Endothelial cell of umbilical vein (primary cell): ENCODE measurements around the gene FAHD1. TPM values are rescaled to one million over a fixed set of nuclear protein-coding genes. Genes with fewer than 3 reads are reported as not detected.

ENCODE experiments used
- BruUV-seq: library from RNA; stranded (reverse); fragments of 400-500 nt; replicated peaks from 2 replicates; lab custom pipeline; 2021; lab: Mats Ljungman, UMichigan
- CTCF ChIA-PET: fragments of 300-600, 350-600 bp; sonication (Branson Sonifier 250); formaldehyde crosslinking; loops from one replicate; lab custom pipeline; 2021; ENCODE audit warnings: antibody characterized with exemption, inconsistent platforms; lab: Charles Lee
- POLR2A ChIA-PET: fragments of 300-600, 350-600 bp; sonication (Branson Sonifier 250); formaldehyde crosslinking; loops from one replicate; lab custom pipeline; 2021; ENCODE audit warnings: antibody characterized with exemption, inconsistent platforms; lab: Charles Lee
- DNase-seq: peaks from one replicate; pipeline ENCODE4 v3.0.0-alpha.2; 2011; ENCODE audit warnings: low read depth, low spot score
- FAIRE-seq: peaks from 2 replicates; lab custom pipeline; 2011; peaks lifted over from hg19 to GRCh38; lab: Jason Lieb, UNC
- H2AFZ ChIP-seq: 2 replicates; pipeline ENCODE4 v1.6.0; 2012; ENCODE audit warnings: low read depth, low read length, control low read depth, inconsistent platforms
- H3K27ac ChIP-seq: 2 replicates; pipeline ENCODE4 v1.5.1; 2011; ENCODE audit warnings: low read depth, mild to moderate bottlenecking, control low read depth, low read length, moderate library complexity; ENCODE audit not compliant: insufficient read depth
- H3K27me3 ChIP-seq, 2 experiments: 2 replicates each; pipeline versions ENCODE4 v1.6.0 to v1.6.1; 2011; ENCODE audit warnings: low read length in 2 of 2, mixed read lengths in 1 of 2; ENCODE audit not compliant: control insufficient read depth in 2 of 2, insufficient read depth in 2 of 2
- H3K36me3 ChIP-seq, 2 experiments: 2 replicates in 1 of 2; 3 replicates in 1 of 2; pipeline ENCODE4 v1.5.1; 2011; ENCODE audit warnings: low read length in 2 of 2, mild to moderate bottlenecking in 1 of 2, moderate library complexity in 1 of 2; ENCODE audit not compliant: control insufficient read depth in 2 of 2, insufficient read depth in 2 of 2; ENCODE audit errors: extremely low read depth in 1 of 2
- H3K4me1 ChIP-seq: 3 replicates; pipeline ENCODE4 v1.5.1; 2011; ENCODE audit warnings: mild to moderate bottlenecking, low read length; ENCODE audit not compliant: control insufficient read depth, insufficient read depth; ENCODE audit errors: extremely low read depth
- H3K4me2 ChIP-seq: 2 replicates; pipeline ENCODE4 v1.6.1; 2011; ENCODE audit warnings: low read length, control low read depth, mixed read lengths; ENCODE audit not compliant: insufficient read depth
- H3K4me3 ChIP-seq, 3 experiments: fragments of 200-600 bp in 1 of 3; sonication (generic), shearing (Covaris generic) in 1 of 3; replicated peaks in 1 of 3; 2 replicates each; pipeline ENCODE4 v1.5.1; 2011 to 2016; ENCODE audit warnings: control low read depth in 3 of 3, low read length in 3 of 3, mild to moderate bottlenecking in 2 of 3, inconsistent platforms in 1 of 3, low read depth in 1 of 3, moderate library complexity in 1 of 3; ENCODE audit not compliant: insufficient read depth in 1 of 3
- H3K79me2 ChIP-seq: 2 replicates; pipeline ENCODE4 v1.6.0; 2012; ENCODE audit warnings: low read length, inconsistent platforms; ENCODE audit not compliant: control insufficient read depth, insufficient read depth
- H3K9ac ChIP-seq: replicated peaks from 2 replicates; pipeline ENCODE3; 2011; ENCODE audit warnings: low read length, control low read depth; ENCODE audit not compliant: insufficient read depth; ENCODE audit errors: extremely low read depth
- H3K9me1 ChIP-seq: replicated peaks from 3 replicates; pipeline ENCODE4 v1.6.0; 2011; ENCODE audit warnings: mild to moderate bottlenecking, low read length; ENCODE audit not compliant: control insufficient read depth, insufficient read depth; ENCODE audit errors: extremely low read depth
- H3K9me3 ChIP-seq: replicated peaks from 2 replicates; pipeline ENCODE4 v1.5.1; 2012; ENCODE audit warnings: low read length, inconsistent platforms; ENCODE audit not compliant: control insufficient read depth, insufficient read depth
- H4K20me1 ChIP-seq: replicated peaks from 2 replicates; pipeline ENCODE3; 2011; ENCODE audit warnings: mild to moderate bottlenecking, low read length; ENCODE audit not compliant: control insufficient read depth, insufficient read depth; ENCODE audit errors: extremely low read depth
- EZH2 ChIP-seq: IDR thresholded peaks from 2 replicates; pipeline ENCODE4 v1.6.1; 2012; ENCODE audit warnings: borderline replicate concordance, low read depth, mild to moderate bottlenecking, moderate library complexity, low read length, inconsistent platforms; ENCODE audit not compliant: severe bottlenecking
- FOS ChIP-seq: IDR thresholded peaks from 2 replicates; pipeline ENCODE4 v1.6.1; 2011; ENCODE audit warnings: mild to moderate bottlenecking, low read length, moderate library complexity, borderline replicate concordance; ENCODE audit not compliant: insufficient read depth
- GATA2 ChIP-seq: IDR thresholded peaks from 2 replicates; pipeline ENCODE4 v1.7.0; 2011; ENCODE audit warnings: low read depth, mild to moderate bottlenecking, moderate library complexity, mixed read lengths, low read length; ENCODE audit not compliant: insufficient read length, insufficient read depth
- JUN ChIP-seq: IDR thresholded peaks from 2 replicates; pipeline ENCODE4 v1.6.1; 2011; ENCODE audit warnings: borderline replicate concordance, low read depth; ENCODE audit not compliant: insufficient read length, insufficient read depth
- MYC ChIP-seq: IDR thresholded peaks from one replicate; pipeline ENCODE4 v1.6.1; 2011; ENCODE audit warnings: mild to moderate bottlenecking, low read depth, low read length
- POLR2A ChIP-seq: IDR thresholded peaks from 2 replicates; pipeline ENCODE4 v1.6.1; 2012; ENCODE audit warnings: low read depth, mild to moderate bottlenecking, control low read depth, low read length
- POLR2AphosphoS5 ChIP-seq: IDR thresholded peaks from 2 replicates; pipeline ENCODE4 v1.6.1; 2012; ENCODE audit warnings: low read depth, mild to moderate bottlenecking, control low read depth, low read length, moderate library complexity; ENCODE audit not compliant: insufficient read depth
- dilution Hi-C: fragments of 300-500 bp; cut with MboI; formaldehyde crosslinking; loops from one replicate; pipeline ENCODE4 v1.15.0; 2019; ENCODE audit warnings: low sequenced_read_pairs; ENCODE audit not compliant: extremely low pct_ligation_motif_present
- intact Hi-C: fragments of 100-400 bp; cut with micrococcal nuclease; formaldehyde crosslinking; loops from one replicate; pipeline ENCODE4 v1.10.0; 2022
- polyA plus RNA-seq, 4 experiments: library from polyadenylated mRNA; depleted of rRNA in 3 of 4; stranded (reverse) in 3 of 4; unstranded in 1 of 4; fragments of >200 nt; gene quantifications; 2 replicates each; pipeline versions ENCODE4 v1.2.1 to v1.2.3, GENCODE V29; 2011 to 2012; ENCODE audit warnings: missing spikeins in 1 of 4
- total RNA-seq: library from RNA; stranded (reverse); gene quantifications from 2 replicates; pipeline ENCODE4 v1.2.3, GENCODE V29; 2021
- TF ChIP-seq, protein P1 (sequence below), 2 donors: IDR thresholded peaks; 1 replicate in 1 of 2; 2 replicates in 1 of 2; pipeline ENCODE4 v1.5.1; 2011; ENCODE audit warnings: low read length in 2 of 2, mild to moderate bottlenecking in 2 of 2, moderate library complexity in 2 of 2, control low read depth in 1 of 2, inconsistent platforms in 1 of 2, low read depth in 1 of 2; ENCODE audit not compliant: insufficient read depth in 1 of 2; ENCODE audit errors: extremely low read depth in 1 of 2
- TF ChIP-seq, protein P2 (sequence below): IDR thresholded peaks from 2 replicates; pipeline ENCODE4 v1.6.1; 2011; ENCODE audit not compliant: insufficient read depth, insufficient read length

The FAHD1 gene
- total and polyA plus RNA-seq, 2 donors (not counting 3 experiments of a cell fraction or from before 2014, with no cell fraction given): 44.8 to 69.2 TPM

DNA sequence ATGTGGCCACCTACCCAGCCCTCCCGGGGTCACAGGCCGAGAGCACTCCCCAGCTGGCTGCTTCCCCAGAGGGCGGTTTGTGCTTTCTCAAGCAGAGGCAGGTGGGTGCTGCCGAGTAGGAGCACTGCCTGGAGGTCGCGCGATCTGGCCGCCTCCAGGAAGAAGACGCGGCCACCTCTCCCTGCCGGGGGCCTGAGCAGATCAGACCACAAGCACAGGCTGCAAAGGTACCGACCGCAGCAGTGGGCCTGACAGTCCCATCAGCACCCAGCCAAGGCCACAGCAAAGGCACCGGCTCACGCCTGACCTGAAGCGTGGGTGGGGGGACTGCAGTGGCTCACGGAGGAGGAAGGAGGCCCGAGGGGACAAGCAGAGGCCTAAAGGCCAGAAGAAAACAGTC lies 18.3 kb upstream of the FAHD1 start:
- Histone ChIP-seq H2AFZ (no peak overlapping the region), H3K27me3 (no peaks in the 10 kb centered on the region), H3K4me2 (no peak overlapping the region), H3K9me1 (no peaks in the 10 kb centered on the region), H4K20me1 (no peaks in the 10 kb centered on the region), H3K9ac (no peak overlapping the region), H3K79me2 (no peaks in the 10 kb centered on the region), H3K4me3 (no peak overlapping the region), H3K27ac (no peak overlapping the region), H3K4me1 (no peaks in the 10 kb centered on the region), H3K9me3 (no peaks in the 10 kb centered on the region), H3K36me3 (peaks cover 0 to 27% of the 10 kb centered on the region in 2 experiments)
- dilution Hi-C loops: no loop called here
- ChIA-PET CTCF (no interaction called here), POLR2A (no interaction called here)
- intact Hi-C loops: no loop called here
- FAIRE-seq: no peak
- DNase-seq: no peak
- TF ChIP-seq MYC: no peak
- no peak for TF ChIP-seq EZH2
- TF ChIP-seq POLR2A: no peak
- no peak for TF ChIP-seq FOS
- no peak for TF ChIP-seq JUN
- TF ChIP-seq, protein P1, sequence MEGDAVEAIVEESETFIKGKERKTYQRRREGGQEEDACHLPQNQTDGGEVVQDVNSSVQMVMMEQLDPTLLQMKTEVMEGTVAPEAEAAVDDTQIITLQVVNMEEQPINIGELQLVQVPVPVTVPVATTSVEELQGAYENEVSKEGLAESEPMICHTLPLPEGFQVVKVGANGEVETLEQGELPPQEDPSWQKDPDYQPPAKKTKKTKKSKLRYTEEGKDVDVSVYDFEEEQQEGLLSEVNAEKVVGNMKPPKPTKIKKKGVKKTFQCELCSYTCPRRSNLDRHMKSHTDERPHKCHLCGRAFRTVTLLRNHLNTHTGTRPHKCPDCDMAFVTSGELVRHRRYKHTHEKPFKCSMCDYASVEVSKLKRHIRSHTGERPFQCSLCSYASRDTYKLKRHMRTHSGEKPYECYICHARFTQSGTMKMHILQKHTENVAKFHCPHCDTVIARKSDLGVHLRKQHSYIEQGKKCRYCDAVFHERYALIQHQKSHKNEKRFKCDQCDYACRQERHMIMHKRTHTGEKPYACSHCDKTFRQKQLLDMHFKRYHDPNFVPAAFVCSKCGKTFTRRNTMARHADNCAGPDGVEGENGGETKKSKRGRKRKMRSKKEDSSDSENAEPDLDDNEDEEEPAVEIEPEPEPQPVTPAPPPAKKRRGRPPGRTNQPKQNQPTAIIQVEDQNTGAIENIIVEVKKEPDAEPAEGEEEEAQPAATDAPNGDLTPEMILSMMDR (IDR thresholded peaks at IDR 0.05; ENCODE audit: extremely low read depth in 1 of 2, insufficient read depth in 1 of 2, low read depth in 1 of 2, low read length in 2 of 2): no peak
- no peak for TF ChIP-seq GATA2
- TF ChIP-seq, protein P2, sequence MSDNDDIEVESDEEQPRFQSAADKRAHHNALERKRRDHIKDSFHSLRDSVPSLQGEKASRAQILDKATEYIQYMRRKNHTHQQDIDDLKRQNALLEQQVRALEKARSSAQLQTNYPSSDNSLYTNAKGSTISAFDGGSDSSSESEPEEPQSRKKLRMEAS: no peak
- no peak for TF ChIP-seq POLR2AphosphoS5
- no TSS peak for BruUV-seq
